IPS-20b (cell line): ENCODE results near the gene HSPB2.
"Not testable (repeated sequence)": the region's sequence is repeated elsewhere in the genome, so short reads cannot be mapped to it uniquely, and the experiment has no call there.

Experiments used
- H3K27ac ChIP-seq: one replicate; pipeline ENCODE4 v1.5.1; 2013; ENCODE audit warnings: low read length
- H3K27me3 ChIP-seq: 2 replicates; pipeline ENCODE4 v1.6.1; 2013; ENCODE audit warnings: mild to moderate bottlenecking, low read length, inconsistent platforms; ENCODE audit not compliant: insufficient read depth
- H3K36me3 ChIP-seq: 2 replicates; pipeline ENCODE4 v1.6.1; 2013; ENCODE audit warnings: low read depth, mild to moderate bottlenecking, inconsistent platforms, low read length, moderate library complexity; ENCODE audit not compliant: insufficient read depth
- H3K4me1 ChIP-seq: 2 replicates; pipeline ENCODE4 v1.6.1; 2013; ENCODE audit warnings: mild to moderate bottlenecking, control low read depth, inconsistent platforms, low read length, moderate library complexity; ENCODE audit not compliant: insufficient read depth
- H3K4me3 ChIP-seq: 2 replicates; pipeline ENCODE4 v1.5.1; 2013; ENCODE audit warnings: mild to moderate bottlenecking, low read length, inconsistent platforms
- H3K9ac ChIP-seq: 2 replicates; pipeline ENCODE4 v1.6.1; 2013; ENCODE audit warnings: low read depth, mild to moderate bottlenecking, inconsistent platforms, low read length, moderate library complexity
- H3K9me3 ChIP-seq: 2 replicates; pipeline ENCODE4 v1.6.1; 2013; ENCODE audit warnings: mild to moderate bottlenecking, low read depth, low read length, inconsistent platforms; ENCODE audit not compliant: insufficient read depth

The HSPB2 gene

DNA sequence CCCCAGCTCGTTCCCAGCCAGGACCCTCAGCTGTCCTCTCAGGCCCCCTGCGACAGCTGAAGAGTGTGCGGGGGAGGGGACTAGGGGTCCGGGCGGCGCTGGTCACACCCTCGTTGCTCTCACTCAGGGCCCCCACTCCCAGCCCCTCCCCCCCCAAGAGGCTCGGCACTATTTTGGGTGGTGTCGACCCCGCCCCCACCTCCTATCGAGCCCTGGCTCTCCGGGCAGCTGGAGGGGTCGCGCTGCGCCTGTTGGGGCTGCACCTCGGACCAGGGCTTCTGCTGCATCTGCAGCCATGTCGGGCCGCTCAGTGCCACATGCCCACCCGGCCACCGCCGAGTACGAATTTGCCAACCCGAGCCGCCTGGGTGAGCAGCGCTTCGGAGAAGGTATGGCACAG lies at the start of gene HSPB2:
Gene HSPB2, plus strand, starts transcription at position 200 of the 400 bp plus-strand sequence. Its CDS starts 96 bp downstream, at position 296.
- Histone ChIP-seq H3K36me3 (no peaks in the 10 kb centered on the region), H3K9ac (peak within 1 kb of the TSS; percentile 36; the same call in 1 of the 2 replicates), H3K4me3 (no peak within 1 kb of the TSS), H3K27me3 (no peaks in the 10 kb centered on the region), H3K9me3 (no peaks in the 10 kb centered on the region), H3K4me1 (peaks cover 6% of the 10 kb centered on the region), H3K27ac (no peak within 1 kb of the TSS)

- H3K4me3 ChIP-seq: no peak overlapping the region
- no peaks in the 10 kb centered on the region for H3K9me3 ChIP-seq
- no peak overlapping the region for H3K9ac ChIP-seq
- no peak overlapping the region for H3K27ac ChIP-seq
- H3K4me1 ChIP-seq: no peaks in the 10 kb centered on the region
- H3K27me3 ChIP-seq: no peaks in the 10 kb centered on the region
- peaks cover 25% of the 10 kb centered on the region for H3K36me3 ChIP-seq
Observed at GRCh38 chr11:111870113-111870512, 42.4 kb upstream of the HSPB2 start.

DNA sequence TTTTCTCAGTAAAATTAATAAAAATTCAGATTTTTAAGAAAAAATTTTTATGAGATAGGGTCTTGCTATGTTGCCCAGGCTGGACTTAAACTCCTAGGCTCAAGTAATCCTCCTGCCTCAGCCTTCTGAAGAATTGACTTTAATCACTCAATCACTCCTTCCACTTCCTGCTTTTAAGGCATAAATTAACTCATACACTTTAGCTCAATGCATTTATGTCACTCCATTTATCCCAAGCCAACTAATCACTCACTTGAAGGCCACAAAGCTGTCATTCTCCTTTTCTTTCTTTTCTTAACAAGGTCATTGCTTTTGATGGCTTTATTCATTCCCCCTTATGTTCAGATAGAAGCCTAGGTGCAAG lies 42.0 kb upstream of the HSPB2 start:
- Histone ChIP-seq H3K27me3 (no peaks in the 10 kb centered on the region), H3K4me3 (peak overlapping the region; percentile 89), H3K9ac (peak overlapping the region; percentile 71; the same call in 1 of the 2 replicates), H3K4me1 (no peaks in the 10 kb centered on the region), H3K36me3 (peaks cover 21% of the 10 kb centered on the region), H3K9me3 (no peaks in the 10 kb centered on the region), H3K27ac (no peak overlapping the region)

GRCh38 chr11:111870886-111871692 lies 41.4 kb upstream of the HSPB2 start, which contains the start of gene ALG9:
ALG9 (minus strand) TSS chr11:111871581; CDS start chr11:111871482, 99 bp downstream.
- Histone ChIP-seq H3K4me3 (peak within 1 kb of the TSS; percentile 89), H3K9me3 (no peaks in the 10 kb centered on the region), H3K27ac (no peak within 1 kb of the TSS), H3K27me3 (no peaks in the 10 kb centered on the region), H3K9ac (peak within 1 kb of the TSS; percentile 71; the same call in 1 of the 2 replicates), H3K4me1 (no peaks in the 10 kb centered on the region), H3K36me3 (peaks cover 19% of the 10 kb centered on the region)

- Histone ChIP-seq H3K9ac (peak overlapping the region; percentile 71; the same call in 1 of the 2 replicates), H3K9me3 (no peaks in the 10 kb centered on the region), H3K27ac (no peak overlapping the region), H3K27me3 (no peaks in the 10 kb centered on the region), H3K36me3 (peaks cover 14% of the 10 kb centered on the region; the same call in 1 of the 2 replicates), H3K4me1 (no peaks in the 10 kb centered on the region), H3K4me3 (peak overlapping the region; percentile 89)
Observed at GRCh38 chr11:111871693-111872161, 40.8 kb upstream of the HSPB2 start.

DNA sequence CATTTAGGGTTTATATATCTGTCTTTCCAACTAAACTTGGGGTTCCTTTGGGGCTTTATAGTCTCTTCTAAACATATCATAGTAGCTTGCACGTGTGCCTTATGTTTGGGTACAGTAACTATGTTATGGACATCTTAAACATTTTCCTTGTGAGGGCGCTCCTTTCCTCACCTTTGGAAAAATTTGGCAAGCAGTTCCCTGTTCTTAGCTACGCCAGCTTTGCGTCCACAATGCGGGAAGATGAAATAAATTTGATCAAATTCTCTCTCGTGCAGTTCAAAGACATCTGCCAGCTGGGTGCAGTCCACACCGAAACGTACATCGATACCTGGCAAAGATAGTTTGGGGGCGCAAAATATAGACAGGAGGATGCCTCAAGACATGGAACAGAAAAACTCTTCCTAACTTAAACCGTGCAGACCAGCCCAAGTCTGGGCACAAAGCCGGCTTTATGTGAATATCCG lies 34.1 kb upstream of the HSPB2 start:
- Histone ChIP-seq H3K4me3 (peak overlapping the region; percentile 81), H3K9me3 (no peaks in the 10 kb centered on the region), H3K36me3 (no peaks in the 10 kb centered on the region), H3K27ac (no peak overlapping the region), H3K9ac (peak overlapping the region; percentile 83; the same call in 1 of the 2 replicates), H3K4me1 (peaks cover 4% of the 10 kb centered on the region; the same call in 1 of the 2 replicates), H3K27me3 (no peaks in the 10 kb centered on the region)

DNA sequence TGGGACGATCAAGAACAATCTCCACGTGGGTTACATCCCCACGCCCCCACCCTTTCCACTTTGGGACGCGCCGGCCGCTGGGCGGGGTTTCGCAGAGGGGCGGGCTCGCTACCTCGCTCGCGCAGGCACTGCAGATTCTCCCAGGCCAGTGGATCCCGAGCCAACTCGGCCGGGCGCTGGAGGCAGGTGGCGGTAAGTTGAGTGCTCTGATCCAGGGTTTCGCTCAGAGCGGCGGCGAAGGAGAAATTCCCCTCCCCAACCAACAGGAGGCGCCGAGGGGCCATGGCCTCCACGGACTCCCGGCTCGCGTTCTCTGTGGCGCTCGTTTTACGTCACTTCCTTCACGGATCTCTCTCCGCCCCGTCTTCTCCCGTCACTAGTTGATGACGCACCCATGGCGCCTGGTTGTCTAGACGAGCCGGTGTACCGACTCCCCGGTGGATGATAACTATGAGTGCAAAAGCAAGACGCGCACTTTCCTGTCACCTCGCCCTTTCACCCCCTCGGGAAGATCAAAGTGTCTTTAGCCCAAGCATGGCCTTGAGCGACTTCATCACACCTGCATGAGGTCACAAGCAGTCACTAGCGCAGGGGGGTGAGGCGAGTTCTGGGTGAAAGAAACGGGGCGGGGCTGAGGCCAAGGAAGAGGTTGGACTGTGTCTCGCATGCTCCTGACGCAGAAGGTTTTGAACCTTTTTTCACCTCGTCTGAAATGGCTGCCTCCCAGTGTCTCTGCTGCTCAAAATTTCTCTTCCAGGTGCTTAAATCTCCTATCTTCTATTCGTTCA lies 33.5 kb upstream of the HSPB2 start, which contains the start of the genes CFAP68 and FDXACB1:
Gene CFAP68, plus strand, starts transcription at position 693 of the 788 bp plus-strand sequence. Its CDS starts 20 bp downstream, at position 713.
Gene FDXACB1, minus strand, starts transcription at position 317 of the 788 bp plus-strand sequence. Its CDS starts 33 bp downstream, at position 284.
- Histone ChIP-seq H3K9ac (peak within 1 kb of the TSS; percentile 83), H3K27me3 (no peaks in the 10 kb centered on the region), H3K4me3 (peak within 1 kb of the TSS; percentile 81), H3K4me1 (peaks cover 4% of the 10 kb centered on the region; the same call in 1 of the 2 replicates), H3K9me3 (no peaks in the 10 kb centered on the region), H3K27ac (peak within 1 kb of the TSS; percentile 81), H3K36me3 (no peaks in the 10 kb centered on the region)

GRCh38 chr11:111879637-111879960 lies 32.9 kb upstream of the HSPB2 start:
- Histone ChIP-seq H3K27me3 (no peaks in the 10 kb centered on the region), H3K36me3 (no peaks in the 10 kb centered on the region), H3K9me3 (no peaks in the 10 kb centered on the region), H3K27ac (peak overlapping the region; percentile 81), H3K4me3 (peak overlapping the region; percentile 81), H3K9ac (peak overlapping the region; percentile 83), H3K4me1 (peaks cover 4% of the 10 kb centered on the region; the same call in 1 of the 2 replicates)

DNA sequence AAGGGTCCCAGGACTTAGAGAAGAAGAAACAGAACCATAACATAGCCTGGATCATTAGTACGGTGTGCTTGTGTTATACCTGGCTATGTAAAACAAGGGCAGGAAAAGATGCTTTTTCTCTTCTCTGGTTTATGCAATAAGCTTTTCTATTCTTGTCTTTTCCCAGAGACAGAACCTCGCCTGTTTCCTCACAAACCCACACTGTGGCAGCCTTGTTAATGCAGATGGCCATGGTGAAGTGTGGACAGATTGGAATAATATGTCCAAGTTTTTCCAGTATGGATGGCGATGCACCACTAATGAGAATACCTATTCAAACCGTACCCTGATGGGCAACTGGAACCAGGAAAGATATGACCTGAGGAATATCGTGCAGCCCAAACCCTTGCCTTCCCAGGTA lies 30.3 kb upstream of the HSPB2 start:
- H3K27me3 ChIP-seq: no peaks in the 10 kb centered on the region
- H3K9me3 ChIP-seq: no peaks in the 10 kb centered on the region
- no peak overlapping the region for H3K4me3 ChIP-seq
- H3K9ac ChIP-seq: no peak overlapping the region
- H3K4me1 ChIP-seq: peaks cover 4% of the 10 kb centered on the region; the same call in 1 of the 2 replicates
- H3K36me3 ChIP-seq: no peaks in the 10 kb centered on the region
- H3K27ac ChIP-seq: no peak overlapping the region

- H3K27me3 ChIP-seq, H3K36me3 ChIP-seq, H3K4me1 ChIP-seq, H3K9me3 ChIP-seq, H3K27ac ChIP-seq, H3K9ac ChIP-seq, H3K4me3 ChIP-seq: not testable (repeated sequence)
Observed at GRCh38 chr11:111885053-111885452, 27.5 kb upstream of the HSPB2 start.

GRCh38 chr11:111886032-111886431 lies 26.5 kb upstream of the HSPB2 start:
- no peaks in the 10 kb centered on the region for H3K27me3 ChIP-seq

More at GRCh38 chr11:111886032-111886431, 26.5 kb upstream of the HSPB2 start:
- Histone ChIP-seq H3K9ac (no peak overlapping the region), H3K4me3 (no peak overlapping the region), H3K4me1 (no peaks in the 10 kb centered on the region), H3K9me3 (no peaks in the 10 kb centered on the region), H3K27ac (no peak overlapping the region), H3K36me3 (no peaks in the 10 kb centered on the region)
